ENCODE data around the gene KIF6.

KIF6 gene

GRCh38 chr6:39310542-39310941 is 414.7 kb downstream of the KIF6 start:
- no peak overlapping the region for H3K27ac ChIP-seq (ENCODE audit: low read length)

DNA sequence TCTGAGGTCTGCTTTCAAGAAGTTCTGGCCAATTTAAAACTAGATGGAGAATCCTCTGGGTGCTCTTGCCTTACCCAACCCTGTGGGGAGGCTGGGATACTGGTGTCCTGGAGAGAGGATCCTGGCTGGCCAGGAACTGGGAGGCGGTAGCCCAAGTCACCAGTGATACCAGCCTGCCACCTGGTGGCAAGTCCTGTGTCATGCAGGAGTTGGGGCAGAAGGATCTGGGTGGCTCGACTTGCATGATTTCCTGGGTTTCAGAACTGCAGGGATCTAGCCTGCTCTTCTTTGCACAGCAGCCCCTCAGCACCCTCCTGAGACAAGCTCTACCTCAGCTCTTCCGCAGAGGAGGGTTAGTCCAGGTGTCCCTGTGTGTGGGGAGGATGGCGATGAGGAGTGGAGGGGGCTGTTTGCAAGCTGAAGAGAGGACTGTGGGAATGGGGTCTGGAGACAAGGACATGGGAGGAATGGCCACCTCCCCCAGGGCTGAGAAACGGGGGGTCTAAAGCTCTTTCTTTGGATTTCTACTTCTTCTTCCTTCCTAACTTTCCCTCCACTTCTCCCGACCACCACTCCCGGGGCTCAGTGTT is 415.2 kb downstream of the KIF6 start:
- H3K27ac ChIP-seq (ENCODE audit: low read length): no peak overlapping the region
- no peaks in the 10 kb centered on the region for H3K9me3 ChIP-seq (ENCODE audit: insufficient read depth, low read depth, low read length)
- H3K27me3 ChIP-seq (ENCODE audit: insufficient read depth, low read length): peaks cover 48% of the 10 kb centered on the region
- no peaks in the 10 kb centered on the region for H3K36me3 ChIP-seq (ENCODE audit: insufficient read depth, low read depth, low read length)
- H3K4me3 ChIP-seq (ENCODE audit: low read length): no peak overlapping the region
- H3K4me1 ChIP-seq (ENCODE audit: insufficient read depth, low read length): no peaks in the 10 kb centered on the region
- no peak overlapping the region for H3K9ac ChIP-seq (ENCODE audit: low read depth, low read length)

More at GRCh38 chr6:39310542-39310941, 414.7 kb downstream of the KIF6 start:
- Histone ChIP-seq H3K4me1 (ENCODE audit: insufficient read depth, low read length) (no peaks in the 10 kb centered on the region), H3K4me3 (ENCODE audit: low read length) (no peak overlapping the region), H3K9ac (ENCODE audit: low read depth, low read length) (no peak overlapping the region), H3K9me3 (ENCODE audit: insufficient read depth, low read depth, low read length) (no peaks in the 10 kb centered on the region), H3K27me3 (ENCODE audit: insufficient read depth, low read length) (peaks cover 53% of the 10 kb centered on the region), H3K36me3 (ENCODE audit: insufficient read depth, low read depth, low read length) (no peaks in the 10 kb centered on the region)

GRCh38 chr6:39307462-39307861 is 417.7 kb downstream of the KIF6 start:
- no peak overlapping the region for H3K9ac ChIP-seq (ENCODE audit: low read depth, low read length)
- no peaks in the 10 kb centered on the region for H3K9me3 ChIP-seq (ENCODE audit: insufficient read depth, low read depth, low read length)
- peaks cover 22% of the 10 kb centered on the region for H3K27me3 ChIP-seq (ENCODE audit: insufficient read depth, low read length)
- H3K27ac ChIP-seq (ENCODE audit: low read length): no peak overlapping the region
- H3K4me1 ChIP-seq (ENCODE audit: insufficient read depth, low read length): no peaks in the 10 kb centered on the region
- H3K36me3 ChIP-seq (ENCODE audit: insufficient read depth, low read depth, low read length): no peaks in the 10 kb centered on the region
- H3K4me3 ChIP-seq (ENCODE audit: low read length): no peak overlapping the region

- H3K27me3 ChIP-seq (ENCODE audit: insufficient read depth, low read length): no peaks in the 10 kb centered on the region
- no peaks in the 10 kb centered on the region for H3K9me3 ChIP-seq (ENCODE audit: insufficient read depth, low read depth, low read length)
- H3K9ac ChIP-seq (ENCODE audit: low read depth, low read length): no peak overlapping the region
- no peak overlapping the region for H3K27ac ChIP-seq (ENCODE audit: low read length)
- H3K36me3 ChIP-seq (ENCODE audit: insufficient read depth, low read depth, low read length): no peaks in the 10 kb centered on the region
- H3K4me1 ChIP-seq (ENCODE audit: insufficient read depth, low read length): peaks cover 3% of the 10 kb centered on the region; the same call in 1 of the 2 replicates
- no peak overlapping the region for H3K4me3 ChIP-seq (ENCODE audit: low read length)
Observed at GRCh38 chr6:39304951-39305350, 420.3 kb downstream of the KIF6 start.

DNA sequence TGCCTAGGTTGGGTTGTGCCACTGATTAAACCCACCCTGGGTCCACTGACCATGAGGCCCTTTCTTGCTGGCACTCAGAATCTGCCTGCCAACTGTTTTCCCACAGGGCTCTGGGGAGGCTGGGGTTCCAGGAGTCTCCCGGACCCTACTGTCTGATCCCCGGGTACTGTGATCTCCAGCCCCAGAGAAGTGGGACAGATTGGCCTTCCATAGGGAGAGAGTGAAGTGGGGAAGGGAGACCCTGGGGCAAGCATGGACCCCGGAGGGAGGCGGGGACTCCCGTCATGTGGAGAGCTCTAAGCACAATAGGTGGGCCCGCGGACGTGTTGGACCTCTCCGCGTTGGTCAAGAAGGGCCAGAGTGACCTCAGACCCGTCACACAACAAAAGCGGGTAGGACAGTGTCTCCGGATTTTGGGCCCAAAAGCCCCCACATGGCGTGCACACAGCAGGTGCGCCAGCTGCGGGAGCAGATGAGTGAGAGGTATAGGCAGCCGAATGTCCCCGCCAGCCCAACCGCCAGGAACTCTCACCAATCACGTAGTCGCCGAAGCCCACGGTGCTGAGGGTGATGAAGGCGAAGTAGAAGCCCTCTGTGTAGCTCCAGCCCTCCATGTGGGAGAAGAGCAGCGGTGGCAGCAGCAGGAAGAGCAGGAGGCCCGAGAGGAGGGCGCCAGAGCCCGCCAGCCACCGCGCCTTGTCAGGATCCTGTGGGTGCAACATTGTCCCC is 421.6 kb downstream of the KIF6 start:
- Histone ChIP-seq H3K27me3 (ENCODE audit: insufficient read depth, low read length) (no peaks in the 10 kb centered on the region), H3K4me3 (ENCODE audit: low read length) (no peak overlapping the region), H3K27ac (ENCODE audit: low read length) (no peak overlapping the region), H3K9ac (ENCODE audit: low read depth, low read length) (no peak overlapping the region), H3K4me1 (ENCODE audit: insufficient read depth, low read length) (peaks cover 3% of the 10 kb centered on the region; the same call in 1 of the 2 replicates), H3K36me3 (ENCODE audit: insufficient read depth, low read depth, low read length) (no peaks in the 10 kb centered on the region), H3K9me3 (ENCODE audit: insufficient read depth, low read depth, low read length) (no peaks in the 10 kb centered on the region)

DNA sequence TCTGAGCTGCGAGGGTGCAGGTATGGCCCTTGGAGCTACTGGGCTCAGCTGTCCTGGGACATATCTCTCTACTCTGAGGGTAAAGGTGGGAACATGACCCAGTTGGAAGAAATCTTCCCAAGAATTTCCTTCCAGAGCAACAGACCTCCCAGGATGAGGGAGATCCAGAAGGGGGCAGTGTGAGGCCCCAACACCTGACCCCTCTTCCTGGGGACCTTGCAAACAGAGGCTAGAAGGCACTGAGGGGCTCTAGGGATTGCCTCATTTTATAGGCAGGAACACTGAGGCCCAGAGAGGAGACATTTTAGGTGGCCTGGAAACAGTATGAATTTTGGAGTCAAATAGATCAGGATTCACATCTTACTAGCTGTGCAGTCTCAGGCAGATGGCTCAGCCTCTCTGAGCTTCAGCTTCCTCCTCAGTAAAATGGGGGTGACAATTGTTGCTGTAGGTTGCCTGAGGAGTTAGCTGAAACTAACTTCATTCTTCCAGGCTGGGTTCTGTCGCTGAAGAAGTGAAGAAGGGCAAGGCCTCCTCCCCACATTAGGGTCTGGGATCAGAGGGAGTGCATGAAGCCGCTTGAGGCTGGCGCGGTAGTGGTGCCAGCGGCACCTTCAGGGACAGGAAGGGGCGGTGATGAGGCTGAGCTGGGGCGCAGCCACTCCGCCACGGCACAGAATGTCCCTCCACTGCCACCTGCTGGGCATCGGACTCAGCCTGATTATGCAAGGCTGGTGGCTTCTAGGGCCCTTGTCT is 422.4 kb downstream of the KIF6 start:
- Histone ChIP-seq H3K4me3 (ENCODE audit: low read length) (no peak overlapping the region), H3K4me1 (ENCODE audit: insufficient read depth, low read length) (peaks cover 3% of the 10 kb centered on the region; the same call in 1 of the 2 replicates), H3K27ac (ENCODE audit: low read length) (no peak overlapping the region), H3K9ac (ENCODE audit: low read depth, low read length) (no peak overlapping the region), H3K36me3 (ENCODE audit: insufficient read depth, low read depth, low read length) (no peaks in the 10 kb centered on the region), H3K27me3 (ENCODE audit: insufficient read depth, low read length) (no peaks in the 10 kb centered on the region), H3K9me3 (ENCODE audit: insufficient read depth, low read depth, low read length) (no peaks in the 10 kb centered on the region)

DNA sequence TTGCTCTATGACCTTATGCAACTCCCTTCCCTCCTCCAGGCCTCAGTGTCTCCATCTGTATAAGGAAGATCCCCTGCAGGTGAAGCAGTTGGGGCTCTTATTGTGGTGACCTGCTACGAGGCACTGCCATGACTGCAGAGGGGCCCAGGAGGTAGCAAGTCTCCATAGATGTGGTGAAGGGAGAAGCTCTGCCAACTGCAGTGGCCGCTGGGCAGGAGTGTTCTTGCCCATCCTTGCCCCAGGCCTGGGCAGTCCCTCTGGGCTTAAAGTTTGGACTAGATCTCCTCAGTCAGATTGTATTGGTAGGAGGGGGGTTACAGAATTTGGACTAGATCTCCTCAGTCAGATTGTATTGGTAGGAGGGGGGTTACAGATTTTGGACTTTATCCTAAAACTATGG is 423.2 kb downstream of the KIF6 start:
- no peaks in the 10 kb centered on the region for H3K27me3 ChIP-seq (ENCODE audit: insufficient read depth, low read length)
- no peak overlapping the region for H3K4me3 ChIP-seq (ENCODE audit: low read length)
- H3K9ac ChIP-seq (ENCODE audit: low read depth, low read length): no peak overlapping the region
- no peak overlapping the region for H3K27ac ChIP-seq (ENCODE audit: low read length)
- H3K4me1 ChIP-seq (ENCODE audit: insufficient read depth, low read length): peaks cover 3% of the 10 kb centered on the region; the same call in 1 of the 2 replicates
- H3K36me3 ChIP-seq (ENCODE audit: insufficient read depth, low read depth, low read length): no peaks in the 10 kb centered on the region
- no peaks in the 10 kb centered on the region for H3K9me3 ChIP-seq (ENCODE audit: insufficient read depth, low read depth, low read length)

GRCh38 chr6:39301606-39302005 is 423.6 kb downstream of the KIF6 start:
- no peaks in the 10 kb centered on the region for H3K9me3 ChIP-seq (ENCODE audit: insufficient read depth, low read depth, low read length)
- no peak overlapping the region for H3K4me3 ChIP-seq (ENCODE audit: low read length)
- no peak overlapping the region for H3K27ac ChIP-seq (ENCODE audit: low read length)
- H3K4me1 ChIP-seq (ENCODE audit: insufficient read depth, low read length): peaks cover 3% of the 10 kb centered on the region; the same call in 1 of the 2 replicates
- H3K9ac ChIP-seq (ENCODE audit: low read depth, low read length): no peak overlapping the region; the same call in 1 of the 2 replicates
- H3K27me3 ChIP-seq (ENCODE audit: insufficient read depth, low read length): no peaks in the 10 kb centered on the region
- H3K36me3 ChIP-seq (ENCODE audit: insufficient read depth, low read depth, low read length): no peaks in the 10 kb centered on the region

GRCh38 chr6:39300739-39301138 is 424.5 kb downstream of the KIF6 start:
- H3K4me3 ChIP-seq (ENCODE audit: low read length): no peak overlapping the region
- no peaks in the 10 kb centered on the region for H3K27me3 ChIP-seq (ENCODE audit: insufficient read depth, low read length)
- no peaks in the 10 kb centered on the region for H3K36me3 ChIP-seq (ENCODE audit: insufficient read depth, low read depth, low read length)
- H3K4me1 ChIP-seq (ENCODE audit: insufficient read depth, low read length): peaks cover 3% of the 10 kb centered on the region; the same call in 1 of the 2 replicates
- H3K9ac ChIP-seq (ENCODE audit: low read depth, low read length): no peak overlapping the region
- no peak overlapping the region for H3K27ac ChIP-seq (ENCODE audit: low read length)
- no peaks in the 10 kb centered on the region for H3K9me3 ChIP-seq (ENCODE audit: insufficient read depth, low read depth, low read length)

GRCh38 chr6:39298061-39298460 is 427.1 kb downstream of the KIF6 start:
- Histone ChIP-seq H3K4me3 (ENCODE audit: low read length) (no peak overlapping the region), H3K27me3 (ENCODE audit: insufficient read depth, low read length) (peaks cover 13% of the 10 kb centered on the region), H3K9ac (ENCODE audit: low read depth, low read length) (no peak overlapping the region), H3K36me3 (ENCODE audit: insufficient read depth, low read depth, low read length) (no peaks in the 10 kb centered on the region), H3K9me3 (ENCODE audit: insufficient read depth, low read depth, low read length) (no peaks in the 10 kb centered on the region), H3K4me1 (ENCODE audit: insufficient read depth, low read length) (peaks cover 3% of the 10 kb centered on the region; the same call in 1 of the 2 replicates), H3K27ac (ENCODE audit: low read length) (no peak overlapping the region)

DNA sequence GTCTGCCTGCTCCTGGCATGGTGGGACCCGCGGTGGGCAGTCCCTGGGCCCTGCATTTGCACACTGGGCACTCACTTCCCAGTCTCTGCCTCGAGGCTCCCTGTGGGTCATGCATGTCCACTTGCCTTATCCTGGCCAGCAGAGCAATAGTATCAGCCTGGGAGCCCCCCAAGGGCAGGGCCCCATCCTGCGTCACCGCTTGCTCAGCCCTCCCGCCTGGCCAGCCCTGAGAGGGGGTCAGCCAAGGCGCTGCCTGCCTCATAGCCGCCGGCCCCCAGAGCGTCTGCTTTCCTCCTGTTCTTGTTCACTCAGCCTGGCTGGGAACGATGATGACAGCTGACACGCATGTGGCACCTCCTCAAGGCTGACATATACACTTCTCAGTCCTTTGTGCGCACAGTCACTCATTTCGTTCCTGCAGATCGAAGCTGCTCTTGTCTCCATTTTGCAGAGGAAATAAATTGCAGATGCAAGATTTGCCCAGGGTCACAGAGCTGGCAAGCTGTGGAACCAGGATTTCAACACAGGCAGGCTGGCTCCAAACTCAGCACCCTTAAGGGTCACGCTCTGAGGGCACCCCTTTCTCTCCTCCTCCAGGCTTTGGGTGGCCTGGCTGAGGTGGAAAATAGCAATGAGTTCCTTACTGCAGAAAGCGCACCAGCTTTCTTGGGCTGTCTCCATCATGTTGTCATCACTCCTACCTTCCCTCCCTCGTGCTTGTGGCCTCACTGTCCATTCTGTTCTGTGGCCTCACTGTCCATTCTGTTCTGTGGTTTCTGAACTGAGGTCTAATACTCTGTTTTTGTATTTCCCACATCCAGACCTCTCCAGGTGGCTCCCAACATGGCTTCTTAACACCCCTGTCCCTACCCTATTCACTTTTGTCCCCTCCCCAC is 428.2 kb downstream of the KIF6 start:
- Histone ChIP-seq H3K27me3 (ENCODE audit: insufficient read depth, low read length) (peaks cover 24% of the 10 kb centered on the region), H3K9ac (ENCODE audit: low read depth, low read length) (no peak overlapping the region), H3K27ac (ENCODE audit: low read length) (no peak overlapping the region), H3K36me3 (ENCODE audit: insufficient read depth, low read depth, low read length) (no peaks in the 10 kb centered on the region), H3K4me1 (ENCODE audit: insufficient read depth, low read length) (peaks cover 7% of the 10 kb centered on the region; the same call in 1 of the 2 replicates), H3K4me3 (ENCODE audit: low read length) (no peak overlapping the region), H3K9me3 (ENCODE audit: insufficient read depth, low read depth, low read length) (no peaks in the 10 kb centered on the region)

All from iPS-20b (cell line).